ENCODE results near the gene DCAF8.

- TF ChIP-seq CTCF (IDR thresholded peaks at IDR 0.05), result no peak
- no peak for TF ChIP-seq POLR2A (IDR thresholded peaks at IDR 0.05)
Observed at GRCh38 chr1:160167056-160167455, 95.3 kb downstream of the DCAF8 start.
